GM18519 (cell line): Measurements from ENCODE around the gene RPL41.
"Not testable (repeated sequence)": the region's sequence is repeated elsewhere in the genome, so short reads cannot be mapped to it uniquely, and the experiment has no call there.

Experiments
- ATAC-seq: cut with Tn5 transposase; IDR thresholded peaks from one replicate; pipeline ENCODE4 v1.9.1; 2021; ENCODE audit warnings: mild to moderate bottlenecking, moderate library complexity; ENCODE audit not compliant: unreplicated experiment, low FRiP score

Gene RPL41

GRCh38 chr12:56102683-56103065, 13.8 kb upstream of the RPL41 start:
- ATAC-seq: no peak

GRCh38 chr12:56103066-56103711, 13.2 kb upstream of the RPL41 start:
- no peak for ATAC-seq

- ATAC-seq: no peak
These were observed 12.7 kb upstream of the RPL41 start for GRCh38 chr12:56103823-56104108.

- ATAC-seq: peak; percentile 88
These were observed 12.2 kb upstream of the RPL41 start, which contains the start of gene PA2G4 for GRCh38 chr12:56104109-56104814. Gene PA2G4, plus strand, starts transcription at chr12:56104559. Its CDS starts 179 bp downstream, at chr12:56104738.

- no peak for ATAC-seq
These were observed 11.4 kb upstream of the RPL41 start for GRCh38 chr12:56104815-56105608.

GRCh38 chr12:56105609-56105902, 10.9 kb upstream of the RPL41 start:
- no peak for ATAC-seq

- no peak for ATAC-seq
These were observed 9.2 kb upstream of the RPL41 start for GRCh38 chr12:56107242-56107641.

- no peak for ATAC-seq
These were observed 5.9 kb upstream of the RPL41 start for GRCh38 chr12:56110571-56110970.

- no peak for ATAC-seq
These were observed 2.3 kb upstream of the RPL41 start for GRCh38 chr12:56114084-56114483.

- no peak for ATAC-seq
These were observed 1.1 kb upstream of the RPL41 start for GRCh38 chr12:56115329-56115728.

- ATAC-seq: not testable (repeated sequence)
These were observed 761 bp downstream of the RPL41 start for GRCh38 chr12:56117082-56117706.

GRCh38 chr12:56117778-56118687, 1.6 kb downstream of the RPL41 start, which contains the start of gene ZC3H10:
Gene ZC3H10, plus strand, starts transcription at chr12:56118266. Its CDS starts 2,297 bp downstream, at chr12:56120563.
- peak; percentile 81 for ATAC-seq

- no peak for ATAC-seq
These were observed 2.4 kb downstream of the RPL41 start for GRCh38 chr12:56118688-56119357.

GRCh38 chr12:56119361-56119796, 2.9 kb downstream of the RPL41 start:
- no peak for ATAC-seq

GRCh38 chr12:56120158-56120846, 3.9 kb downstream of the RPL41 start:
- ATAC-seq: no peak

GRCh38 chr12:56121204-56121870, 4.9 kb downstream of the RPL41 start:
- ATAC-seq: no peak

- no peak for ATAC-seq
These were observed 6.2 kb downstream of the RPL41 start for GRCh38 chr12:56122637-56123036.

GRCh38 chr12:56124133-56124532, 7.7 kb downstream of the RPL41 start:
- ATAC-seq: no peak
